B cell (primary cell): Measurements from ENCODE around the gene IL19. TPM values are rescaled to one million over a fixed set of nuclear protein-coding genes. Genes with fewer than 3 reads are reported as not detected.

ENCODE experiments used
- ATAC-seq: fragments of 200-7000 bp; cut with Tn5 transposase; one replicate; pipeline ENCODE4 v1.10.0; 2021; ENCODE audit warnings: low read depth, mild to moderate bottlenecking, moderate number of reproducible peaks, moderate library complexity
- CTCF ChIA-PET: fragments of 350-600 bp; sonication (Branson Sonifier 250); formaldehyde crosslinking; loops from one replicate; lab custom pipeline; 2021; ENCODE audit warnings: antibody characterized with exemption, inconsistent platforms; lab: Charles Lee
- POLR2A ChIA-PET: fragments of 350-600 bp; sonication (Branson Sonifier 250); formaldehyde crosslinking; loops from one replicate; lab custom pipeline; 2021; ENCODE audit warnings: antibody characterized with exemption; lab: Charles Lee
- DNase-seq: peaks from one replicate; pipeline ENCODE4 v3.0.0; 2013
- H2AFZ ChIP-seq: 2 replicates; pipeline ENCODE4 v1.6.1; 2012; ENCODE audit warnings: mild to moderate bottlenecking, low read depth, low read length; ENCODE audit not compliant: insufficient read depth, poor library complexity, severe bottlenecking
- H3K27ac ChIP-seq, 2 donors: 1 replicate in 1 of 2; 2 replicates in 1 of 2; pipeline ENCODE4 v1.5.1; 2012 to 2013; ENCODE audit warnings: low read length in 2 of 2, mild to moderate bottlenecking in 2 of 2, moderate library complexity in 1 of 2
- H3K27me3 ChIP-seq, 4 experiments: fragments of 200-600 bp in 1 of 4; sonication (generic) in 1 of 4; replicated peaks in 1 of 4; 1 replicate in 2 of 4; 2 replicates in 2 of 4; pipeline versions ENCODE4 v1.6.1 to v1.7.0; 2013 to 2016; ENCODE audit warnings: low read length in 3 of 4, mild to moderate bottlenecking in 2 of 4, mixed read lengths in 1 of 4, moderate library complexity in 1 of 4; ENCODE audit not compliant: insufficient read depth in 4 of 4, control insufficient read depth in 3 of 4; ENCODE audit errors: control extremely low read depth in 1 of 4
- H3K36me3 ChIP-seq, 2 experiments: replicated peaks in 1 of 2; 1 replicate in 1 of 2; 2 replicates in 1 of 2; pipeline versions ENCODE4 v1.6.1 to v1.7.1; 2013; ENCODE audit warnings: low read length in 1 of 2; ENCODE audit not compliant: insufficient read depth in 2 of 2, control insufficient read depth in 1 of 2; ENCODE audit errors: control extremely low read depth in 1 of 2, extremely low read depth in 1 of 2
- H3K4me1 ChIP-seq, 2 donors: fragments of 200-600 bp in 1 of 2; sonication (generic) in 1 of 2; 1 replicate in 1 of 2; 2 replicates in 1 of 2; pipeline versions ENCODE4 v1.5.1 to v1.6.1; 2013 to 2017; ENCODE audit warnings: low read length in 2 of 2; ENCODE audit not compliant: control insufficient read depth in 2 of 2, insufficient read depth in 2 of 2
- H3K4me2 ChIP-seq: replicated peaks from 2 replicates; pipeline ENCODE3; 2012; ENCODE audit warnings: mild to moderate bottlenecking, low read depth, low read length; ENCODE audit not compliant: poor library complexity, severe bottlenecking
- H3K4me3 ChIP-seq, 5 experiments: fragments of 200-600 bp in 1 of 5; sonication (generic) in 1 of 5; 1 replicate in 3 of 5; 2 replicates in 2 of 5; pipeline versions ENCODE4 v1.5.1 to v1.7.0; 2011 to 2016; ENCODE audit warnings: low read length in 4 of 5, mild to moderate bottlenecking in 4 of 5, low read depth in 2 of 5, control low read depth in 1 of 5, moderate library complexity in 1 of 5; ENCODE audit not compliant: insufficient read depth in 1 of 5; ENCODE audit errors: control extremely low read depth in 1 of 5, extremely low read depth in 1 of 5
- H3K79me2 ChIP-seq: fragments of 200-600 bp; sonication (generic); one replicate; pipeline ENCODE4 v1.6.0; 2016; ENCODE audit warnings: low read length; ENCODE audit not compliant: control insufficient read depth, insufficient read depth
- H3K9ac ChIP-seq: fragments of 200-600 bp; sonication (generic); 2 replicates; pipeline ENCODE4 v1.6.1; 2017; ENCODE audit warnings: mild to moderate bottlenecking, low read length, moderate library complexity
- H3K9me3 ChIP-seq, 3 donors: one replicate each; pipeline versions ENCODE4 v1.6.1 to v1.7.1; 2013; ENCODE audit warnings: low read length in 2 of 3; ENCODE audit not compliant: control insufficient read depth in 2 of 3, insufficient read depth in 1 of 3; ENCODE audit errors: control extremely low read depth in 1 of 3
- H4K20me1 ChIP-seq: 2 replicates; pipeline ENCODE4 v1.6.0; 2012; ENCODE audit warnings: mild to moderate bottlenecking, low read length; ENCODE audit not compliant: insufficient read depth, control insufficient read depth, poor library complexity, severe bottlenecking
- H3K27ac Mint-ChIP-seq: one replicate; pipeline ENCODE4 v1.8.0; 2021; ENCODE audit warnings: mixed read lengths
- H3K27me3 Mint-ChIP-seq: one replicate; pipeline ENCODE4 v1.8.0; 2021; ENCODE audit warnings: mixed read lengths
- H3K4me1 Mint-ChIP-seq: one replicate; pipeline ENCODE4 v1.8.0; 2021; ENCODE audit warnings: mixed read lengths
- H3K4me3 Mint-ChIP-seq: one replicate; pipeline ENCODE4 v1.8.0; 2021; ENCODE audit warnings: mixed read lengths
- H3K9me3 Mint-ChIP-seq: one replicate; pipeline ENCODE4 v1.8.0; 2022; ENCODE audit warnings: mixed read lengths; ENCODE audit not compliant: insufficient read depth
- EZH2 ChIP-seq: IDR thresholded peaks from 2 replicates; pipeline ENCODE4 v1.6.1; 2012; ENCODE audit warnings: borderline replicate concordance, low read depth, mild to moderate bottlenecking, moderate library complexity, low read length; ENCODE audit not compliant: insufficient read depth, poor library complexity, severe bottlenecking
- WGBS: methylation state at CpG from one replicate; pipeline ENCODE4 v1.1.5; 2013; ENCODE audit warnings: missing lambda C conversion rate; ENCODE audit not compliant: insufficient coverage; 5-methylcytosine and 5-hydroxymethylcytosine counted together
- intact Hi-C: fragments of 100-400 bp; cut with micrococcal nuclease; formaldehyde crosslinking; loops from one replicate; pipeline ENCODE4 v1.10.0; 2022
- polyA plus RNA-seq: library from polyadenylated mRNA; depleted of rRNA; stranded (reverse); fragments of >200 nt; gene quantifications from 2 replicates; pipeline ENCODE4 v1.2.3, GENCODE V29; 2012
- total RNA-seq, 2 donors: library from RNA; stranded (reverse); fragments of 120-200 nt in 1 of 2; gene quantifications; 1 replicate in 1 of 2; 2 replicates in 1 of 2; pipeline versions ENCODE4 v1.2.3 to v1.2.4, GENCODE V29; 2013 to 2022
- TF ChIP-seq, protein P1 (sequence below): fragments of 200-600 bp; IDR thresholded peaks from one replicate; pipeline ENCODE4 v1.8.0; 2022; ENCODE audit warnings: antibody characterized with exemption, mild to moderate bottlenecking

Gene IL19
- total and polyA plus RNA-seq, 2 donors (not counting 1 experiment from before 2014, with no cell fraction given) = 0.27 TPM; not detected in 1

DNA sequence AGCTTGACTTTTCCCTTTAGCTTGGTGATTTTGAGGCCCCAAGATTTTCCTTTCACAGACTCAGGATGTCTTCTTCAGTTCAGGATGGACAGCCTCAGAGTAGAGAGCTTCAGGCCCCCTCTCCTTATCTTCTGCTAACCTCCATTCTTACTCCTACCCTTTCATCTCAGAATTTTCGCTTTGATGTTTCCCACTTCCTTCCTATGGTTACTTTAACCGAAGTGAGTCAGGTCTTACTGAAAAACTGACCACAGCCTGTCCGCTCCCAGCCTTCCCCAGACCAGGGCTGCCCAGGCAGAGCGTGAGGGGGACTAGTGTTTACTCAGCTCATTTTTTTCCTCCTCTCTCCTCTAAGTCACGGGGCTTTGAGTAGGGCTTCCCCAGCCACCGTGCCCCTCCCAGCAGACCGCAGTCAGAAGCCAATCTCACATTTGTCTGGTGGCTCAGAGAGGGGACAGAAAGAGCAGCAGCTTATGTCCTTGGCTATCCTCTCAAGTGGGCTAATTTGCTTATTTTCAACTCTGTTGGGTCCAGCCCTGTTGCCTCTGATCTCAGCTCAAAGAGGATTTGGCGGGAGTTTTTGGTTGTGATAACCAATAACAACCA, 4.2 kb upstream of the IL19 start:
- POLR2A ChIA-PET = interaction anchor here (1.3 kb wide), 1 partner anchor 36 kb away, joined by 4 read pairs; no protein-coding TSS in a partner anchor
- peaks cover 36 to 41% of the 10 kb centered on the region in 2 donors for H3K4me1 ChIP-seq
- DNase-seq (peak; percentile 74), ATAC-seq (peak; percentile 75)
- H3K27me3 ChIP-seq = no peaks in the 10 kb centered on the region
- 0% methylated on average over 4 of the region's 8 CpGs for WGBS
- H3K4me1 Mint-ChIP-seq = peaks cover 51% of the 10 kb centered on the region
- intact Hi-C loops = loop anchor here (5.0 kb wide), 1 partner anchor 41 kb away; no protein-coding TSS in a partner anchor
- H2AFZ ChIP-seq = no peak overlapping the region
- no peaks in the 10 kb centered on the region for H3K79me2 ChIP-seq
- H3K36me3 ChIP-seq = no peaks in the 10 kb centered on the region
- TF ChIP-seq, protein P1, sequence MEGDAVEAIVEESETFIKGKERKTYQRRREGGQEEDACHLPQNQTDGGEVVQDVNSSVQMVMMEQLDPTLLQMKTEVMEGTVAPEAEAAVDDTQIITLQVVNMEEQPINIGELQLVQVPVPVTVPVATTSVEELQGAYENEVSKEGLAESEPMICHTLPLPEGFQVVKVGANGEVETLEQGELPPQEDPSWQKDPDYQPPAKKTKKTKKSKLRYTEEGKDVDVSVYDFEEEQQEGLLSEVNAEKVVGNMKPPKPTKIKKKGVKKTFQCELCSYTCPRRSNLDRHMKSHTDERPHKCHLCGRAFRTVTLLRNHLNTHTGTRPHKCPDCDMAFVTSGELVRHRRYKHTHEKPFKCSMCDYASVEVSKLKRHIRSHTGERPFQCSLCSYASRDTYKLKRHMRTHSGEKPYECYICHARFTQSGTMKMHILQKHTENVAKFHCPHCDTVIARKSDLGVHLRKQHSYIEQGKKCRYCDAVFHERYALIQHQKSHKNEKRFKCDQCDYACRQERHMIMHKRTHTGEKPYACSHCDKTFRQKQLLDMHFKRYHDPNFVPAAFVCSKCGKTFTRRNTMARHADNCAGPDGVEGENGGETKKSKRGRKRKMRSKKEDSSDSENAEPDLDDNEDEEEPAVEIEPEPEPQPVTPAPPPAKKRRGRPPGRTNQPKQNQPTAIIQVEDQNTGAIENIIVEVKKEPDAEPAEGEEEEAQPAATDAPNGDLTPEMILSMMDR = no peak
- no peak for TF ChIP-seq EZH2
- H3K4me3 ChIP-seq = no peak overlapping the region
- H4K20me1 ChIP-seq = no peaks in the 10 kb centered on the region
- peaks cover 0 to 2% (median 0%) of the 10 kb centered on the region in 3 donors for H3K9me3 ChIP-seq
- H3K9ac ChIP-seq = no peak overlapping the region
- peak overlapping the region; percentile 69 for H3K4me3 Mint-ChIP-seq
- H3K4me2 ChIP-seq = peak overlapping the region; percentile 49
- H3K9me3 Mint-ChIP-seq = no peaks in the 10 kb centered on the region
- no peak overlapping the region for H3K27ac ChIP-seq
- CTCF ChIA-PET = interaction anchor here (0.6 to 10.9 kb wide), 8 partner anchors 9 to 216 kb away, joined by 4 to 81 read pairs (median 6); no protein-coding TSS in a partner anchor
- H3K27ac Mint-ChIP-seq = peak overlapping the region; percentile 51
- H3K27me3 Mint-ChIP-seq = no peaks in the 10 kb centered on the region
